Measurements from ENCODE around the gene KDM5B.

DNA sequence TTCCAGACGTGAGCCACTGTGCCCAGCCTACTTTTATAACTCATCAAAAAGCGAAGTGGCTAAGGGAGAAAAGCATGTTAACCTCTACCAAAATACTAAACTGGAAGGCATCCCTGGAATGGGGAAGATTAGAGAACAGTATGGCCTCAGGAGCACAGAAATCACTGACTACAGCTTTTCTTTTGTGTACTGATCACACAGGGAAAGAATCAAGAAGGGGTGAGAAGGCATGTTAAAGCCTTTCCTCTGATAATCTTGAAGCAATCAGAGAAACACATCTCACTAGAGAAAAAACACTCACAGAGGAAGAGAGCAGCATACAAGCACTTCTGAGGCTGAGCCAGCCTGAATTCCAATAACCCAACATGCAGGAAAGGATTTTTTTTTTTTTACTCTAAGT lies 13.2 kb upstream of the KDM5B start:
- TF ChIP-seq CTCF (conservative IDR thresholded peaks at IDR 0.05; ENCODE audit: low read length) (no peak), EZH2phosphoT487 (IDR thresholded peaks at IDR 0.05; ENCODE audit: borderline replicate concordance, low read depth, low read length) (no peak)
